22Rv1 (cell line): ENCODE results near the gene CFAP74.

Experiments used
- H3K27ac ChIP-seq: fragments of 450-650 bp; 2 replicates; pipeline ENCODE4 v1.5.1; 2017
- CTCF ChIP-seq: fragments of 450-650 bp; IDR thresholded peaks from 2 replicates; pipeline ENCODE4 v1.5.1; 2017; ENCODE audit warnings: mild to moderate bottlenecking
- ZFX ChIP-seq: fragments of 450-650 bp; IDR thresholded peaks from 2 replicates; pipeline ENCODE4 v1.6.1; 2017; ENCODE audit warnings: antibody characterized with exemption, borderline replicate concordance

Gene CFAP74

GRCh38 chr1:2038229-2038628 lies 34.6 kb upstream of the CFAP74 start:
- no peak overlapping the region for H3K27ac ChIP-seq
- TF ChIP-seq ZFX (no peak), CTCF (no peak)

- TF ChIP-seq ZFX: no peak
- TF ChIP-seq CTCF: no peak
- H3K27ac ChIP-seq: no peak overlapping the region
Observed at GRCh38 chr1:2037314-2037979, 33.9 kb upstream of the CFAP74 start.

GRCh38 chr1:2036287-2036686 lies 32.7 kb upstream of the CFAP74 start:
- no peak overlapping the region for H3K27ac ChIP-seq
- TF ChIP-seq ZFX (no peak), CTCF (no peak)

GRCh38 chr1:2033165-2033564 lies 29.6 kb upstream of the CFAP74 start:
- H3K27ac ChIP-seq: no peak overlapping the region
- TF ChIP-seq ZFX (no peak), CTCF (no peak)

- H3K27ac ChIP-seq: no peak overlapping the region
- TF ChIP-seq ZFX (no peak), CTCF (no peak)
Observed at GRCh38 chr1:2032737-2033136, 29.2 kb upstream of the CFAP74 start.

GRCh38 chr1:2031546-2032540 lies 28.3 kb upstream of the CFAP74 start:
- no peak for TF ChIP-seq CTCF
- no peak for TF ChIP-seq ZFX
- H3K27ac ChIP-seq: no peak overlapping the region

- TF ChIP-seq ZFX (no peak), CTCF (no peak)
- no peak overlapping the region for H3K27ac ChIP-seq
Observed at GRCh38 chr1:2030076-2030871, 26.7 kb upstream of the CFAP74 start.
